A673 (cell line): ENCODE data around the gene ARRDC2.

ENCODE experiments used
- EZH2 ChIP-seq: fragments of 200-600 bp; sonication (generic); IDR thresholded peaks from 2 replicates; pipeline ENCODE4 v1.6.1; 2017; ENCODE audit warnings: borderline replicate concordance, low read depth, mild to moderate bottlenecking, mixed read lengths, antibody characterized with exemption, low read length; ENCODE audit not compliant: poor library complexity, severe bottlenecking
- TF ChIP-seq, protein P1 (sequence below): fragments of 300-800, 200-600 bp; sonication (generic); conservative IDR thresholded peaks from 2 replicates; pipeline ENCODE4 v1.5.1; 2017; ENCODE audit warnings: low read depth, mild to moderate bottlenecking, antibody characterized with exemption, low read length, moderate library complexity, mixed read lengths

DNA sequence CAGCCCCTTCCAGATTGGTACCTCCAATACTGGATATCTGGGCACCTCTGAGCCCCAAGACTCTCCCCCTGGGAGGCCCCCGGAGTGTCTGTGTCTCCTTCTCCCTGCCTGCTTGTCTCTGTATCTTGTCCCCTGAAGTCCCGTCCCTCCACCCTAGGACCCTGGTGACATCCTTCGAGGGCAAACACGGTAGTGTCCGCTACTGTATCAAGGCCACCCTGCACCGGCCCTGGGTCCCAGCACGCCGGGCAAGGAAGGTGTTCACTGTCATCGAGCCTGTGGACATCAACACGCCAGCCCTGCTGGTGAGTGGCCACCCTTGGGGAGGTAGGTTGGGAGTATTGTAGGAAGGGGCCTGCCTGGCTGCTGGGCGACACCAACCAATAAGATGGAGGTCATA is 844 bp downstream of the ARRDC2 start:
- TF ChIP-seq, protein P1, sequence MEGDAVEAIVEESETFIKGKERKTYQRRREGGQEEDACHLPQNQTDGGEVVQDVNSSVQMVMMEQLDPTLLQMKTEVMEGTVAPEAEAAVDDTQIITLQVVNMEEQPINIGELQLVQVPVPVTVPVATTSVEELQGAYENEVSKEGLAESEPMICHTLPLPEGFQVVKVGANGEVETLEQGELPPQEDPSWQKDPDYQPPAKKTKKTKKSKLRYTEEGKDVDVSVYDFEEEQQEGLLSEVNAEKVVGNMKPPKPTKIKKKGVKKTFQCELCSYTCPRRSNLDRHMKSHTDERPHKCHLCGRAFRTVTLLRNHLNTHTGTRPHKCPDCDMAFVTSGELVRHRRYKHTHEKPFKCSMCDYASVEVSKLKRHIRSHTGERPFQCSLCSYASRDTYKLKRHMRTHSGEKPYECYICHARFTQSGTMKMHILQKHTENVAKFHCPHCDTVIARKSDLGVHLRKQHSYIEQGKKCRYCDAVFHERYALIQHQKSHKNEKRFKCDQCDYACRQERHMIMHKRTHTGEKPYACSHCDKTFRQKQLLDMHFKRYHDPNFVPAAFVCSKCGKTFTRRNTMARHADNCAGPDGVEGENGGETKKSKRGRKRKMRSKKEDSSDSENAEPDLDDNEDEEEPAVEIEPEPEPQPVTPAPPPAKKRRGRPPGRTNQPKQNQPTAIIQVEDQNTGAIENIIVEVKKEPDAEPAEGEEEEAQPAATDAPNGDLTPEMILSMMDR = no peak
- no peak for TF ChIP-seq EZH2
